NCI-H2029 treated with DMSO at 0.1 percent for 48 hours (cell line): ENCODE measurements around the gene PPM1M.
A peak's percentile ranks its signal among the peaks of the same experiment; 100 is the strongest.
"Not testable (repeated sequence)": the region's sequence is repeated elsewhere in the genome, so short reads cannot be mapped to it uniquely, and the experiment has no call there.

Experiments
- DNase-seq: peaks from one replicate; lab custom pipeline; 2025; lab: John Stamatoyannopoulos, UW

Gene PPM1M

DNA sequence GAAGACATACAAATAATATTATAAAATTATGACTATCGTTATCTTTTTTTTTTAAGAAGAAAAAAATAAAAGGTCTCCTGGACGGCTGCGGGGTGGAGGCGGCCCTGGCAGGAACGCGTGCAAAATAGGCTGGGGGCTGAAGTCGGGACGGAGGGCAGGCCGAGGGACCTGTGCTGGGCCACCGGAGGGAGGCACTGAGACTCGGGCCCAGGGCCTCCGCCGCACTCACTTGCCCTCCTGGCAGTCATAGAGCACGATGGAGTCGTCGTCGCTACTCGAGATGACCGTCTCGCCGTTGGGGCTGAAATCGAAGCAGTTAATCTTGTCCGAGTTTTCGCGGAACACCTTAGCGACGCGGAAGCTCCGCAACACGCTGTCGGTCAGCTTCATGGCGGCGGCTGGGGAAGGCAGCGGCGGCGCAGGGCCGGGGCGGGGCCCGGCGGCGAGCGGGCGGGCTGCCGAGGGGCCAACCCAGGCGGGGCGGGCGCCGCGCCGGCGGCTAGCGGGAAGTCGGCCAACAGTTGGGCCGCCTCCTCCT, 32.5 kb downstream of the PPM1M start:
- no peak for DNase-seq

DNA sequence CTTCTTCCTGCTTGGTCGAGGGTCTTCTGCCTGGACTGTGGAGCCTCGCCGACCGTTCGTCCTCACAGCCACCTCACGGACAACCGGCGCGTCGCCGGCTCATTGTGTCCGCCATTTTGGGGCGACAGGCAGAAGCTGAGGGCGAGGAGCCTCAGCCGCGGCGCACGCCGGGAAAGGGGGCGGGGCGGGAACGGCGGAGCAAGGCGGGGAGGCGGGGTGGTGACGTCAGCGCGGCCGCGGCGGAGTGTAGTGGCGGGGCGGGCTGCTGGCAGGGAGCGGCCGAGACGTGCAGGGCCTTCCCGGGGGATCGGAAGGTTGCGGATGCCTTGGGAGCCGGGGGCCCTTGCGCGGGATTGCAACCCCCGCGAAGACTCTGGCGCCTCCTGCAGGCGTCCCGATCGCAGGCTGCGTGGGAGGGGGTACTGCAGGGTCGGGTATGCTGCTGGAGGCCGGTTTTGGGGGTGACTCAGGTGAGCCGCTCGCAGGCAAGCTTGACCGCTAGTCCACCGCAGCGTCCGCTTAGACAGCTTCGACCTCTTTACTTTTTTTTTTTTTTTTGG, 33.0 kb downstream of the PPM1M start, which contains the start of gene WDR82:
Gene WDR82, minus strand, starts transcription at position 140 of the 560 bp plus-strand sequence. CDS start 288 bp downstream, outside the sequence.
- DNase-seq: peak; percentile 32

DNA sequence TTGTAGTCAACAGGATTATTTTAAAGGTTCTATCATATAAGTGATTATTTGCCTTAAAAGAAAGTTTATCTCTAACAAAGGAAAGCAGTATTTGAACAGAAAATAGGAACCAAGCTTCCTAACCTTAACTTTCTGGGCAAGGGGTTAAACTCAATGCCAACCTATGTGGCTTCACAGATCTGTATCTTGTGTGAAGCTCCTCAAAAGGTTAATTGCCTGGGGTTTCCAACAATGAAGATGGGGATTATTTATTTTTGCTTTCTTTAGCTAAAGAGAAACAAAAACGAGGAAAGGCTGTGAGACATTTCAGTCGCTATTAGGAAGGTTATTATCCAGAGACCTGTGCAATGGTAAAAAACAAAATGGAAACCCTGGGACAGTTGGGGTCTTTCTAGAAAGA, 34.0 kb downstream of the PPM1M start:
- DNase-seq: no peak

DNA sequence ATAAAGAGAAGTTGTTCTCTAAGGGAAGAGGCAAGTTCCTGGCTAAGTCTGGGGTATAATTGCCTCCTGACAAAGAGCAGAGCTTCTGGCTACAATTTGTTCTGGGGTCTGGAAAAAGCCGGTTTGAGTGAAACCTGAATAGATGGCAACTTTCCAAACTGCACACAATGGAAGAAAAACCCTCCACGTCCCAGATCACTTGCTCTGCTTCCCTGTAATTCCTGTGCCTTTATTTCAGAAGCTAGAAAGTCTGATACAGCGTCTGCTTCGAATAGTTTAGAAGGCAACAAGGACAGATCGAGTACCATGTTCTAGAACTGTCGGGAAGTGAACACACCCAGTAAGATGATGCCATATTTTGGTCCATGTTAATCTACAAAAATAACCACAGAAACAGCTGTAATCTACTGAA, 34.5 kb downstream of the PPM1M start:
- peak; percentile 72 for DNase-seq

DNA sequence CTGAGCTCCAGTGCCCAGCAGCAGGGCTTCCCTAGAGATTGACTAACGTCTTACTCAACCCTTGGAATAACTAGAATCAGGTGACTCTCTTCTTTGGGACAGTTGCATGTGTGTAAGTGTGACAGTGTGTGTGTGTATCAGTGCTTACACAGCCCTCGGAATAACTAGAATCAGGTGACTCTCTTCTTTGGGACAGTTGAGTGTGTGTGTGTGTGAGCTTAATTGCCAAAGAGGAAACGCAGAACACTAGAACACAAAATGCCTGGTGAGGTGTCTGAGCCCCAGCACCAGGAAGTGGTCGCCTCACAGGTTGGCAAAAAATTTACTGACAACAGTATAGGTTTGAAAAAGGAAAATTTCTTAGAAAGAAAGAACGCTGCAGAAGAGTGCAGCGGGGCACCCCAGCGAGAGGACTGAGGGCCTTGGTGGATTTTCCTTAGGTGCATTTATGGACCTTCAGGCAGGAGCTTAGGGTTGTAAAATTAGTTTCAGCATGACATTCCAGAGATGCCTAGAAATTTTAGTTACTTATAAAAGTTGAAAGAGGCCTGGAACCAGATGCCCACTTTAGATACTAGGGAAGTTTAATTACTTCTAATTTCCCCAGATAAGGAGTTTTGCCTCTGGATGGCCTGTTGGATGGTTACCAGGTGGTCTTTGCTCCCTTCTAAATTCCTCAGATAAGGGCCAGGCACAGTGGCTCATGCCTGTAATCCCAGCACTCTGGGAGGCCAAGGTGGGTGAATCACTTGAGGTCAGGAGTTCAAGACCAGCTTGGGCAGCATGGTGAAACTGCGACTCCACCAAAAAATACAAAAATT, 36.6 kb downstream of the PPM1M start:
- no peak for DNase-seq

DNA sequence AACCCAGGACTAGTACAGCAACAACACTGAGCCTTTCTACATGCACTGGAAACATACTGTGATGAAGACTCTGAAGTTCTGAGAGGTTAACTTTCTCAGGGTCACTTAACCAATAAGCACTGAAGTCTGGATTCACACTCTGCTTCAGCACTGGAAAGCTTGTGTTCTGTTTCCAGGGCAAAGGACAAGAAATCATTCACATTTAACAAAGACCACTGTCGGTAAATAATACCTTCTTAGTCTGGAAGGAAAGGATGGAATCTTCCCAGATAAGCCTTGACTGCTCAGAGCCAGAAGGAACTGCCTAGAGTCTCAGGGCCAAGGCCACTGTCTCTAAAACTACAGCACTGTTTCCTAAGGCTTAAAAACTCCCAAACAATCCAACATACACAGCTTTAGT, 37.7 kb downstream of the PPM1M start:
- DNase-seq: no peak

DNA sequence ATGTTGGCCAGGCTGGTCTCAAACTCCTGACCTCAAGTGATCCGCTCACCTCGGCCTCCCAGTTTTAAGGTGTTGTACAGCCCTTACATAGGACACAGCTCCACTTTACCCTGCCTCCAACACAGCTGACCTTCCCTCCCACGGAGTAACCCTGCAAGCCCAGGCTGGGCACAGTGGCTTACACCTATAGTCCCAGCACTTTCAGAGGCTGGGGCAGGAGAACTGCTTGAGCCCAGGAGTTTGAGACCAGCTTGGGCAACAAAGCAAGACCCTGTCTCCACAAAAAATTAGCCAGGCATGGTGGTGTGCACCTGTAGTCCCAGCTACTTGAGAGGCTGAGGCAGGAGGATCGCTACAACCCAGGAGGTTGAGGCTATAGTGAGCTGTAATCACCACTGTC, 38.5 kb downstream of the PPM1M start:
- DNase-seq: not testable (repeated sequence)

DNA sequence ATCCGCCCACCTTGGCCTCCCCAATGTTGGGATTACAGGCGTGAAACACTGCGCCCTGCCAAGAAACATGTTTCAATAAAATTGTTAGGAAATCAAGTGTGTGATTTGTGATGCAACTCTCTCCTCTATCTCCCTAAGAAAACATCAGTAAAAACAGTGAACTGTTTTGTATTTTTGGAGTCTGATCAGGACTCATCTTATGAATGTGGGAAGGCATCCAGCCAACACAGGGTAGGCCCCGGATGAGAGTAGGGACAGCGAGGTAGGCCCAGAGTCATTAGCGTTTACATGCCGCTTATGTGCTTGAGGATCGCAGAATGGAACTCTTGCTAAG, 41.2 kb downstream of the PPM1M start:
- DNase-seq: no peak

DNA sequence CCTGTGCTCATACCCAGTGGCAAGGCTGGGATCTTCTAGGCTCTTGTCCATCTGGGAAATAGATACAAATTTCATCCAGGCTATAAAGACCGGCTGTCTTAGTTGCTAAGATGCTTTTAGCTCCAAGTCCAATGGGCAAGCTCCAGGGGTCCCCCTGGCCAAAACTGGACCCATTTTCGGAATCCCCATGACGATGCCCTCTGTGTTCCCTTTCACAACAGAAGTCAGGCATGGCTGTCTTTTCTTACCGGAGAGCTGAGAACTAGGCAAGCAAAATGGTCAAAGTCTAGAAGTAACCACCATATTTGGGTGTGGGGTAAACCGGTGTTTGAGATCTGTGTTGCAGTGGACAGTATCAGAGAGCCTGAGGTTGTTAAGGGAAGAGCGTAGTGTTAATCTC, 43.1 kb downstream of the PPM1M start:
- DNase-seq: no peak

DNA sequence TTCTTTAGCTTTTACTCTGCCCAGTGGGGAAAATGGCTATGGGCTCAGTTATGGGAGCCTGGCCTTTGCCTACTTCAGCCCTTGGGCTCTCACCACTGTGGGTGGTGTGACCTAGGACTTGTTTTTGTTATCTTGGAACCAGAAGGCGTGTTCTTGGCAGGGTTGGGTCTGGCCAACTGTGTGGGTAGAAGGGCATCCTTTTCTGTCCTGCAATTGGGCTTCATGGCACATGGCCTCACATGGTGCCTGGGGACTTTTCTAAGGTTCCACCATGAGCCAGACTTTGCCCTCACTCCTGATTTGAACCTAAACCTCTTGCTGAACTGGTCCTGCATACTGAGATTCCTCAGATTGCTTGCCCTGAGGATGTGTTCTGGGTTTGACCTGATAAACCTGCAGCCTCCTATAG, 43.8 kb downstream of the PPM1M start:
- DNase-seq: no peak

DNA sequence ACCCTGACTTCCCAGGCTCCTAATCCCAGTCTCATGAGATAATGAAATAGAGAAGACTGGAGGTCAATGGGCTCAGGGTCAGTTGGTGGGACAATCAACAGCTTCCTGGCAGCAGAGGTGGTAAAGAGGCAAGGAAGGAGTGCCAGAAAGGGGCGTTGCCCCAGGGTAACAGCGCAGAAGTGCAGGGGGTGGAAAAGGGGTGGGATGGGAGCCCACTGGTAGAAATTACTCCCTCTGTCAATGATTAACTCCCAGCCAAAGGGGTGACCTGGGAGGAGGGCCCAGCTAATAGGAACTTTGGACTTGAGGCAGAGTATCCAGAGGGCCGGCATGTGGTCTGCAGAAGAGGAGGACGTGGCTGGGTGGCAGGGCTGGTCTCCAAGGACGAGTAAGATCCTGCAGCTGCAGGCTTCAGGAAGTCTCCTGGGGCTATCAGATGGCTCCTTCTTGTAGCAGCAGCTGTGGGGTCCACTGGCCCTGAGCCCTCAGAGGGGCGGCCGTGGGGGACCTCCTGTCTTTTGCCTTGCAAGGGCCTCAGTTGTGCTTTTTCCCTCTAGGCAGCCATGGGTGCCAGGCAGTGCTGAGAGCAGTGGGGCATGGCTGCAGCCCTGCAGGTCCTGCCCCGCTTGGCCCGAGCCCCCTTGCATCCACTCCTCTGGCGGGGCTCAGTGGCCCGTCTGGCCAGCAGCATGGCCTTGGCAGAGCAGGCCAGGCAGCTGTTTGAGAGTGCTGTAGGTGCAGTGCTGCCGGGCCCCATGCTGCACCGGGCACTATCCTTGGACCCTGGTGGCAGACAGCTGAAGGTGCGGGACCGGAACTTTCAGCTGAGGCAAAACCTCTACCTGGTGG, 44.4 kb downstream of the PPM1M start:
- no peak for DNase-seq

DNA sequence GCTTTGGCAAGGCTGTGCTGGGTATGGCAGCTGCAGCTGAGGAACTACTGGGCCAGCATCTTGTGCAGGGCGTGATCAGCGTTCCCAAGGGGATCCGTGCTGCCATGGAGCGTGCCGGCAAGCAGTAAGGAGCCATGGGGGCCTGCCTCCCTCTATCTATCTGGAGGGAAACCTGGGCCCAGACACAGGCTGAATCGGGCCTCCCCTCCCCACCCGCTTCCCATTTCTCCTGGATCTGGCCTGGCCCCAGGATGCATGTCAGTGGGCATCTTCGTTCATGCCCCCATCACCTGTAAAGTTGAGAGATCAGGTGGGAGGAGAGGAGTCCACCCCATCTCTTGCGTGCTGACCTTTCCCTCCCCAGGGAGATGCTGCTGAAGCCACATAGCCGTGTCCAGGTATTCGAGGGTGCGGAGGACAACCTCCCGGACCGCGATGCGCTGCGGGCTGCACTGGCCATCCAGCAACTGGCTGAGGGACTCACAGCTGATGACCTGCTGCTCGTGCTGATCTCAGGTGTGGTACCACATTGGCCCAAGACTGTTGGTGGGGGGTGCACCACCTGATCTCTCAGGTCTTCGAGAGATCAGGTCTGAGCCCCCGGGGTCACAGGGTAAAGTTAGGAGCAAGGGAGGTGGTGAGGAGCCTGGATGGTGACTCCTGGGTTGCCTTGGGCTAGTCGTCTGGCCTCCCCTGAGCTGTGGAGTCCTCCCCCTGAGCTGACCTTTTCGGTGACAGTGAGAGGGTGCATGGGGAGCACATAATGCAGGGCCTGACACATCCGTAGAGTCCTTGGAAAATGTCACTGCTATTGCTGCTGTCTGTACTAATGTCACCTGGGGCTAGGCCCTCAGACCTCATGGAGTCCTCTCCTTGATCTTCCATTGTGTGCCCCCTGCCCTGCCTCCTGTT, 45.3 kb downstream of the PPM1M start:
- DNase-seq: no peak

DNA sequence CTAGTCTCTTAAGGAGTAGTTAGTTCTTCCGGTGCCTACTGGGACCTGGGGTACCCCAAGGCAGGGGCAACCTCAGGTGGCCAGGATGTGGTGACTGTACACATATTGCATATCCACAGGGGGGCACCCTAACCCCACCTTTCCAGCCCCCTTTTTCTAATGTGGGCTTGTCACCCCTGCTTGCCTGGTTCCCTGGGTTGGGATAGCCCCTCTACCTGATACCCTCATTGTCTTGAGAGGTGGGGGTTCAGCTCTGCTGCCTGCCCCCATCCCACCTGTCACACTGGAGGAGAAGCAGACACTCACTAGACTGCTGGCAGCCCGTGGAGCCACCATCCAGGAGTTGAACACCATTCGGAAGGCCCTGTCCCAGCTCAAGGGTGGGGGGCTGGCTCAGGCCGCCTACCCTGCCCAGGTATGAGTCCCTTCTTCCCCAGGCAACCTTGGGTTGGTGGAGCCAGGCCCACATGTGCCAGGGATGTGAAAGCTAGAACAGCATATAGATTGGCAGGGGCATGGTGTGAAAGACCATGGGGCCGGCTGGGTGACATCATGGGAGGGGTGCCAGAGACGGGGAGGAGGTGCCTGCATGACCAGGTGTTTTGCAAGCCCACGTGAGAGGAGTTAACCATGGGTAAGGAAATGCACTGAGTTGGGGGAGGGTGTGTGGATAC, 46.1 kb downstream of the PPM1M start:
- no peak for DNase-seq

DNA sequence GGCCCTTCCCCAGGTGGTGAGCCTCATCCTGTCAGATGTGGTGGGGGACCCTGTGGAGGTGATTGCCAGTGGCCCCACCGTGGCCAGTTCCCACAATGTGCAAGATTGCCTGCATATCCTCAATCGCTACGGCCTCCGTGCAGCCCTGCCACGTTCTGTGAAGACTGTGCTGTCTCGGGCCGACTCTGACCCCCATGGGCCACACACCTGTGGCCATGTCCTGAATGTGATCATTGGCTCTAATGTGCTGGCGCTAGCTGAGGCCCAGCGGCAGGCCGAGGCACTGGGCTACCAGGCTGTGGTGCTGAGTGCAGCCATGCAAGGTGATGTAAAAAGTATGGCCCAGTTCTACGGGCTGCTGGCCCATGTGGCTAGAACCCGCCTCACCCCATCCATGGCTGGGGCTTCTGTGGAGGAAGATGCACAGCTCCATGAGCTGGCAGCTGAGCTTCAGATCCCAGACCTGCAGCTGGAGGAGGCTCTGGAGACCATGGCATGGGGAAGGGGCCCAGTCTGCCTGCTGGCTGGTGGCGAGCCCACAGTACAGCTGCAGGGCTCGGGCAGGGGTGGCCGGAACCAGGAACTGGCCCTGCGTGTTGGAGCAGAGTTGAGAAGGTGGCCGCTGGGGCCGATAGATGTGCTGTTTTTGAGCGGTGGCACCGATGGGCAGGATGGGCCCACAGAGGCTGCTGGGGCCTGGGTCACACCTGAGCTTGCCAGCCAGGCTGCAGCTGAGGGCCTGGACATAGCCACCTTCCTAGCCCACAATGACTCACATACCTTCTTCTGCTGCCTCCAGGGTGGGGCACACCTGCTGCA, 46.9 kb downstream of the PPM1M start:
- no peak for DNase-seq

DNA sequence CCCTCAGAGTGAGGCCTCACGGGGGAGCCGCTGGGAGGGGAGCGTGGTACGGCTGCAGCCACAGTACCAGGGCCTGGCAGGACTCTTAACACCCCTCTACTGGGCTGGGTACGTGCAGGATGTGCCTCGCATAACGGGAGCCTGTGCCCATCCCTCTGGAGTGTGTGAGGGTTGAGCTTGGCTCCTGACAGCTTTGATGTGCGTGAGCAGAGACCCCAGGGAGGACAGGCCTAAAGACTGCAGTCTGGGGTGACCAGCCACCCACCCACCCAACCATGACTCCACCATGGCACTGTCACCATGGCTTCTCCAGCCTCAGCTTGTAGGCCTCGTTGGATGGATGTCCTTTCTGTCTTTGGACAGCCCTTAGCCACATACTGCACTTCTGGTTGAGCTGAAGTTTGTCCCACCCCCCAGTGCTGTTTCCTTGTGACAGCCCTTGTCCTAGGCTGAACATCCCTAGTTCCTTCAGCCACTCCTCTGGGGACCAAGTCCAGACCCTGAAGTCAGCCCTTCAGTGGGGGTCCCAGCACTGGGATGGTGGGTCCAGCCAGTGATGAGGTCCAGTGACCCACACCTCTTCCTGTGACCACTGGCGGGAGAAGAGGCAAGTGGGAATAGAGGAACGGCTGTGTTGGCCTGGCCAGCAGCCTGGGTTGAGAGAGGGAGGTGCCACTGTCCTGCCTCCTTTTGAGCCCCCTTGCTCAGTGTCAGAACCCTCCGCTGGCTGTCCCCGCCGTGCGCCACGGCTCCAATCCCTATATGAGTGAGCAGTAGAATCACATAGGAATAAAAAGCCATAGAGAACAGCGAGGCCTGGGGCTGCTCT, 48.1 kb downstream of the PPM1M start:
- no peak for DNase-seq

DNA sequence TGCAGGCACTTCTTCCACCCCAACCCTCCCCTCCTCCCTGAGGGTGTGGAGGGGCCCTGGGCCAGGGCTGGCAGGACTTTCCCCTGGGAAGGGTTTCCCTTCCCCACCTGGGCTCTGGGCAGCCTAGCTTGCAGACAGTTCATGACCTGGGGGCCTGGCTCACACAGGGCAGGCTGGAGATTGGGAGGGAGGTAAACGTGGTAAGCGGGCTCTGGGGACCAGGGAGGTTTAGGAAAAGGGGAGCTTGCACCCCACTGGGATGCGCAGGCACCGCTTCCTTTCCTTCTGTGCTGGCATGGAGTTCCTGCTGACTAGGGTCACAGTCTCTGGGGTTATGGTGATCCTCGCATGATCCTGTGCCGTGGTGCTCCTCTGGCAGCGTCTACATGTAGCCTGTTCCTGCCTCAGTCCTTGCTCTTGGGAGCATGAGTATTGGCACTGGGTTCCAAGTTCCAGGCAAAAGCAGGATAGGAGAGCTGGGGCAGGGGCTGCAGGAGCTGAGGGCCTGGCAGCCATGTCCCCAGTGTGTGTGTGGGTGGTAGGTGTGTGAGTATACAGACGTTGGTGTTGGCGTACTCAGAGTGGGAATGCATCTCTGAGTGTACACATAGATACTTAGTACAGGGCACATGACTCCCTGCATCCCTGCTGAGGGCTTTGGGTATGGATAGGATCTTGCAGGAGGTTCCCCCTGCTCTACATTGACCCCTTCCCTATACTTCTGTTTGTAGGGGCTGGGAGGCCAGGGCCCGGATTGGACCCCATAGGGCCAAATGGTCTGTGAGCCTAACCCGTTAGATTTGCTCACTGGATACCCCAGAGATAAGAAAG, 49.0 kb downstream of the PPM1M start:
- no peak for DNase-seq

DNA sequence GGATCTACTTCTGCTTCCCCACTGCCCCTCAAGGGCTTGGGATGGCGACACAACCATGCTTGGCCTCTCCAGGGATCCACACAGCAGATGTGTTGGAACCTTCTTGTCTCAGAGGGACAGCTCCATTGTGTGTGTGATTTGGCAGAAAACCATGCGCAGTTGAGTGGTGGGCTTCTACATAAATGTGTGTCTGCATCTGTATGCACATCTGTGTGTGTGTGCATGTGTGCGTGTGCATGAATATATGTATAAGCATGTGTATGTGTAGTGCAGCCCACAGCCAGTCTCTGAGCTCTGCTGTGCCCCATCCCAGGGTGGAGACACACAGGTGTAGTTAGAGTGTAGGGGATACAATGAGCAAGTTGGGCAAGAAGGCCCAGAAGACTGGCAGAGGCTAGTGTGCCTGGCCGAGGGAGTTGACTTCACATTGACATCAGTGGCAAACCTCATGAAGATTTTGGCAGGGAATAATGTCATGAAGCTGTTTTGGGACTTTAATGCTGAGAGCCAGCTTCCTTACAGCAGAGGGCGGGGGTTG, 50.2 kb downstream of the PPM1M start:
- no peak for DNase-seq
